Endothelial cell of umbilical vein (primary cell): ENCODE results near the gene RTN4IP1. TPM values are rescaled to one million over a fixed set of nuclear protein-coding genes. Genes with fewer than 3 reads are reported as not detected.

Source experiments
- BruUV-seq: library from RNA; stranded (reverse); fragments of 400-500 nt; replicated peaks from 2 replicates; lab custom pipeline; 2021; lab: Mats Ljungman, UMichigan
- CTCF ChIA-PET: fragments of 300-600, 350-600 bp; sonication (Branson Sonifier 250); formaldehyde crosslinking; loops from one replicate; lab custom pipeline; 2021; ENCODE audit warnings: antibody characterized with exemption, inconsistent platforms; lab: Charles Lee
- POLR2A ChIA-PET: fragments of 300-600, 350-600 bp; sonication (Branson Sonifier 250); formaldehyde crosslinking; loops from one replicate; lab custom pipeline; 2021; ENCODE audit warnings: antibody characterized with exemption, inconsistent platforms; lab: Charles Lee
- DNase-seq: peaks from one replicate; pipeline ENCODE4 v3.0.0-alpha.2; 2011; ENCODE audit warnings: low read depth, low spot score
- FAIRE-seq: peaks from 2 replicates; lab custom pipeline; 2011; peaks lifted over from hg19 to GRCh38; lab: Jason Lieb, UNC
- H2AFZ ChIP-seq: 2 replicates; pipeline ENCODE4 v1.6.0; 2012; ENCODE audit warnings: low read depth, low read length, control low read depth, inconsistent platforms
- H3K27ac ChIP-seq: 2 replicates; pipeline ENCODE4 v1.5.1; 2011; ENCODE audit warnings: low read depth, mild to moderate bottlenecking, control low read depth, low read length, moderate library complexity; ENCODE audit not compliant: insufficient read depth
- H3K27me3 ChIP-seq, 2 experiments: 2 replicates each; pipeline versions ENCODE4 v1.6.0 to v1.6.1; 2011; ENCODE audit warnings: low read length in 2 of 2, mixed read lengths in 1 of 2; ENCODE audit not compliant: control insufficient read depth in 2 of 2, insufficient read depth in 2 of 2
- H3K36me3 ChIP-seq, 2 experiments: 2 replicates in 1 of 2; 3 replicates in 1 of 2; pipeline ENCODE4 v1.5.1; 2011; ENCODE audit warnings: low read length in 2 of 2, mild to moderate bottlenecking in 1 of 2, moderate library complexity in 1 of 2; ENCODE audit not compliant: control insufficient read depth in 2 of 2, insufficient read depth in 2 of 2; ENCODE audit errors: extremely low read depth in 1 of 2
- H3K4me1 ChIP-seq: 3 replicates; pipeline ENCODE4 v1.5.1; 2011; ENCODE audit warnings: mild to moderate bottlenecking, low read length; ENCODE audit not compliant: control insufficient read depth, insufficient read depth; ENCODE audit errors: extremely low read depth
- H3K4me2 ChIP-seq: 2 replicates; pipeline ENCODE4 v1.6.1; 2011; ENCODE audit warnings: low read length, control low read depth, mixed read lengths; ENCODE audit not compliant: insufficient read depth
- H3K4me3 ChIP-seq, 3 experiments: fragments of 200-600 bp in 1 of 3; sonication (generic), shearing (Covaris generic) in 1 of 3; replicated peaks in 1 of 3; 2 replicates each; pipeline ENCODE4 v1.5.1; 2011 to 2016; ENCODE audit warnings: control low read depth in 3 of 3, low read length in 3 of 3, mild to moderate bottlenecking in 2 of 3, inconsistent platforms in 1 of 3, low read depth in 1 of 3, moderate library complexity in 1 of 3; ENCODE audit not compliant: insufficient read depth in 1 of 3
- H3K79me2 ChIP-seq: 2 replicates; pipeline ENCODE4 v1.6.0; 2012; ENCODE audit warnings: low read length, inconsistent platforms; ENCODE audit not compliant: control insufficient read depth, insufficient read depth
- H3K9ac ChIP-seq: replicated peaks from 2 replicates; pipeline ENCODE3; 2011; ENCODE audit warnings: low read length, control low read depth; ENCODE audit not compliant: insufficient read depth; ENCODE audit errors: extremely low read depth
- H3K9me1 ChIP-seq: replicated peaks from 3 replicates; pipeline ENCODE4 v1.6.0; 2011; ENCODE audit warnings: mild to moderate bottlenecking, low read length; ENCODE audit not compliant: control insufficient read depth, insufficient read depth; ENCODE audit errors: extremely low read depth
- H3K9me3 ChIP-seq: replicated peaks from 2 replicates; pipeline ENCODE4 v1.5.1; 2012; ENCODE audit warnings: low read length, inconsistent platforms; ENCODE audit not compliant: control insufficient read depth, insufficient read depth
- H4K20me1 ChIP-seq: replicated peaks from 2 replicates; pipeline ENCODE3; 2011; ENCODE audit warnings: mild to moderate bottlenecking, low read length; ENCODE audit not compliant: control insufficient read depth, insufficient read depth; ENCODE audit errors: extremely low read depth
- EZH2 ChIP-seq: IDR thresholded peaks from 2 replicates; pipeline ENCODE4 v1.6.1; 2012; ENCODE audit warnings: borderline replicate concordance, low read depth, mild to moderate bottlenecking, moderate library complexity, low read length, inconsistent platforms; ENCODE audit not compliant: severe bottlenecking
- FOS ChIP-seq: IDR thresholded peaks from 2 replicates; pipeline ENCODE4 v1.6.1; 2011; ENCODE audit warnings: mild to moderate bottlenecking, low read length, moderate library complexity, borderline replicate concordance; ENCODE audit not compliant: insufficient read depth
- GATA2 ChIP-seq: IDR thresholded peaks from 2 replicates; pipeline ENCODE4 v1.7.0; 2011; ENCODE audit warnings: low read depth, mild to moderate bottlenecking, moderate library complexity, mixed read lengths, low read length; ENCODE audit not compliant: insufficient read length, insufficient read depth
- JUN ChIP-seq: IDR thresholded peaks from 2 replicates; pipeline ENCODE4 v1.6.1; 2011; ENCODE audit warnings: borderline replicate concordance, low read depth; ENCODE audit not compliant: insufficient read length, insufficient read depth
- MAX ChIP-seq: IDR thresholded peaks from 2 replicates; pipeline ENCODE4 v1.6.1; 2011; ENCODE audit not compliant: insufficient read depth, insufficient read length
- MYC ChIP-seq: IDR thresholded peaks from one replicate; pipeline ENCODE4 v1.6.1; 2011; ENCODE audit warnings: mild to moderate bottlenecking, low read depth, low read length
- POLR2A ChIP-seq: IDR thresholded peaks from 2 replicates; pipeline ENCODE4 v1.6.1; 2012; ENCODE audit warnings: low read depth, mild to moderate bottlenecking, control low read depth, low read length
- POLR2AphosphoS5 ChIP-seq: IDR thresholded peaks from 2 replicates; pipeline ENCODE4 v1.6.1; 2012; ENCODE audit warnings: low read depth, mild to moderate bottlenecking, control low read depth, low read length, moderate library complexity; ENCODE audit not compliant: insufficient read depth
- dilution Hi-C: fragments of 300-500 bp; cut with MboI; formaldehyde crosslinking; loops from one replicate; pipeline ENCODE4 v1.15.0; 2019; ENCODE audit warnings: low sequenced_read_pairs; ENCODE audit not compliant: extremely low pct_ligation_motif_present
- intact Hi-C: fragments of 100-400 bp; cut with micrococcal nuclease; formaldehyde crosslinking; loops from one replicate; pipeline ENCODE4 v1.10.0; 2022
- polyA plus RNA-seq, 4 experiments: library from polyadenylated mRNA; depleted of rRNA in 3 of 4; stranded (reverse) in 3 of 4; unstranded in 1 of 4; fragments of >200 nt; gene quantifications; 2 replicates each; pipeline versions ENCODE4 v1.2.1 to v1.2.3, GENCODE V29; 2011 to 2012; ENCODE audit warnings: missing spikeins in 1 of 4
- total RNA-seq: library from RNA; stranded (reverse); gene quantifications from 2 replicates; pipeline ENCODE4 v1.2.3, GENCODE V29; 2021
- TF ChIP-seq, protein P1 (sequence below), 2 donors: IDR thresholded peaks; 1 replicate in 1 of 2; 2 replicates in 1 of 2; pipeline ENCODE4 v1.5.1; 2011; ENCODE audit warnings: low read length in 2 of 2, mild to moderate bottlenecking in 2 of 2, moderate library complexity in 2 of 2, control low read depth in 1 of 2, inconsistent platforms in 1 of 2, low read depth in 1 of 2; ENCODE audit not compliant: insufficient read depth in 1 of 2; ENCODE audit errors: extremely low read depth in 1 of 2

The RTN4IP1 gene
- total and polyA plus RNA-seq, 2 donors (not counting 3 experiments of a cell fraction or from before 2014, with no cell fraction given): 3.9 to 5.4 TPM

DNA sequence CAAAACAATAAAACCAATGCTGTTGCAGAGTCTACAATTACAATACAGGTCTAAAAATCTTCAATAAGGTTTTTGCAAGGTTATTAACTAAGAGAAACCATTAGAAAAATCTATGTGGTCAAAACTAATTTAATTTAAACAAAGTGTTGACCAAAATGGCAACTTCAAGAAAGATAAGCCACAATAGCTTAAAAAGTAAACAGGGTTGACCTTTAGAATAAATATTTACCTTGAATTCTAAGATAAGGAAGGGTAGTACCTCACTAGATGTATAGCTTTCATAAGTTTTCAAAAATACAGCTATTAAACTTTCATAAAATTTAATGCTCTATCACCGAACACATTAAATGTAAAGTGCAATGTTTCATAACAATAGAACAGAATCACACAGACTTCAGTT, 11.4 kb downstream of the RTN4IP1 start:
- DNase-seq (no peak), FAIRE-seq (no peak)
- dilution Hi-C loops: no loop called here
- H3K27ac ChIP-seq: no peak overlapping the region
- H3K9ac ChIP-seq: no peak overlapping the region
- H3K9me3 ChIP-seq: no peaks in the 10 kb centered on the region
- H3K4me2 ChIP-seq: no peak overlapping the region
- no peaks in the 10 kb centered on the region for H3K9me1 ChIP-seq
- H4K20me1 ChIP-seq: no peaks in the 10 kb centered on the region
- CTCF ChIA-PET: interaction anchor here (0.8 to 3.3 kb wide), 3 partner anchors 8 to 12 kb away, joined by 3 to 11 read pairs (median 5); no protein-coding TSS in a partner anchor
- H3K4me3 ChIP-seq: no peak overlapping the region
- H2AFZ ChIP-seq: no peak overlapping the region
- no TSS peak for BruUV-seq
- intact Hi-C loops: no loop called here
- peaks cover 7% of the 10 kb centered on the region for H3K4me1 ChIP-seq
- H3K79me2 ChIP-seq: no peaks in the 10 kb centered on the region
- TF ChIP-seq FOS (no peak), POLR2AphosphoS5 (no peak), EZH2 (no peak), GATA2 (no peak), MYC (no peak), POLR2A (no peak), JUN (no peak), MAX (no peak)
- TF ChIP-seq, protein P1, sequence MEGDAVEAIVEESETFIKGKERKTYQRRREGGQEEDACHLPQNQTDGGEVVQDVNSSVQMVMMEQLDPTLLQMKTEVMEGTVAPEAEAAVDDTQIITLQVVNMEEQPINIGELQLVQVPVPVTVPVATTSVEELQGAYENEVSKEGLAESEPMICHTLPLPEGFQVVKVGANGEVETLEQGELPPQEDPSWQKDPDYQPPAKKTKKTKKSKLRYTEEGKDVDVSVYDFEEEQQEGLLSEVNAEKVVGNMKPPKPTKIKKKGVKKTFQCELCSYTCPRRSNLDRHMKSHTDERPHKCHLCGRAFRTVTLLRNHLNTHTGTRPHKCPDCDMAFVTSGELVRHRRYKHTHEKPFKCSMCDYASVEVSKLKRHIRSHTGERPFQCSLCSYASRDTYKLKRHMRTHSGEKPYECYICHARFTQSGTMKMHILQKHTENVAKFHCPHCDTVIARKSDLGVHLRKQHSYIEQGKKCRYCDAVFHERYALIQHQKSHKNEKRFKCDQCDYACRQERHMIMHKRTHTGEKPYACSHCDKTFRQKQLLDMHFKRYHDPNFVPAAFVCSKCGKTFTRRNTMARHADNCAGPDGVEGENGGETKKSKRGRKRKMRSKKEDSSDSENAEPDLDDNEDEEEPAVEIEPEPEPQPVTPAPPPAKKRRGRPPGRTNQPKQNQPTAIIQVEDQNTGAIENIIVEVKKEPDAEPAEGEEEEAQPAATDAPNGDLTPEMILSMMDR (IDR thresholded peaks at IDR 0.05; ENCODE audit: extremely low read depth in 1 of 2, insufficient read depth in 1 of 2, low read depth in 1 of 2, low read length in 2 of 2): no peak
- H3K27me3 ChIP-seq: no peaks in the 10 kb centered on the region
- no peaks in the 10 kb centered on the region for H3K36me3 ChIP-seq
- POLR2A ChIA-PET: interaction anchor here (0.6 kb wide), 1 partner anchor 128 kb away, joined by 7 read pairs; no protein-coding TSS in a partner anchor
